NCI-H748 treated with DMSO at 0.1 percent for 48 hours (cell line): Measurements from ENCODE around the gene TMEM179.
"Not testable (repeated sequence)": the region's sequence is repeated elsewhere in the genome, so short reads cannot be mapped to it uniquely, and the experiment has no call there.

Experiments used
- DNase-seq: peaks from one replicate; lab custom pipeline; 2025; lab: John Stamatoyannopoulos, UW

TMEM179 gene

GRCh38 chr14:104604458-104605449 lies at the start of gene TMEM179:
TSS of gene TMEM179 (minus strand) at chr14:104604772. CDS start at chr14:104604741, 31 bp downstream.
- no peak for DNase-seq

GRCh38 chr14:104654119-104654518 lies 49.5 kb upstream of the TMEM179 start:
- no peak for DNase-seq

- not testable (repeated sequence) for DNase-seq
Measured at GRCh38 chr14:104653130-104653920, 48.8 kb upstream of the TMEM179 start.

- no peak for DNase-seq
Measured at GRCh38 chr14:104652386-104652785, 47.8 kb upstream of the TMEM179 start.

GRCh38 chr14:104651876-104652260 lies 47.3 kb upstream of the TMEM179 start:
- DNase-seq, result no peak

GRCh38 chr14:104650981-104651875 lies 46.7 kb upstream of the TMEM179 start:
- DNase-seq, result no peak

GRCh38 chr14:104650057-104650980 lies 45.7 kb upstream of the TMEM179 start:
- no peak for DNase-seq

GRCh38 chr14:104647467-104648043 lies 43.0 kb upstream of the TMEM179 start:
- no peak for DNase-seq

GRCh38 chr14:104644656-104645378 lies 40.2 kb upstream of the TMEM179 start:
- DNase-seq, result no peak

GRCh38 chr14:104644091-104644635 lies 39.6 kb upstream of the TMEM179 start:
- DNase-seq, result no peak

GRCh38 chr14:104643306-104643705 lies 38.7 kb upstream of the TMEM179 start:
- no peak for DNase-seq

GRCh38 chr14:104642540-104642868 lies 37.9 kb upstream of the TMEM179 start:
- no peak for DNase-seq

GRCh38 chr14:104641753-104642539 lies 37.4 kb upstream of the TMEM179 start:
- no peak for DNase-seq

GRCh38 chr14:104640681-104641080 lies 36.1 kb upstream of the TMEM179 start:
- no peak for DNase-seq

- DNase-seq, result peak; percentile 56
Measured at GRCh38 chr14:104639885-104640548, 35.4 kb upstream of the TMEM179 start.

GRCh38 chr14:104639471-104639870 lies 34.9 kb upstream of the TMEM179 start:
- DNase-seq, result no peak

GRCh38 chr14:104638927-104639450 lies 34.4 kb upstream of the TMEM179 start:
- DNase-seq, result no peak

- DNase-seq, result no peak
Measured at GRCh38 chr14:104638190-104638589, 33.6 kb upstream of the TMEM179 start.
